Placental pericyte (primary cell): ENCODE data around the gene WDFY4. TPM values are rescaled to one million over a fixed set of nuclear protein-coding genes. Genes with fewer than 3 reads are reported as not detected.

ENCODE experiments used
- small RNA-seq: library from RNA; depleted of rRNA; stranded (forward); fragments of <200 nt; gene quantifications from one replicate; pipeline ENCODE3, GENCODE V24; 2012; ENCODE audit warnings: low replicate concordance
- total RNA-seq: library from RNA; depleted of rRNA; stranded (reverse); fragments of >200 nt; gene quantifications from 2 replicates; pipeline ENCODE4 v1.2.3, GENCODE V29; 2012

Gene WDFY4
- under 0.01 TPM in 1 of 2 replicates, not detected in the other for total RNA-seq

GRCh38 chr10:48684792-48685623 is at the start of gene WDFY4:
TSS of gene WDFY4 (plus strand) at chr10:48684873. CDS start at chr10:48709733, 24,860 bp downstream.

GRCh38 chr10:48939790-48940325 is 255.2 kb downstream of the WDFY4 start, which contains the start of gene LRRC18:
TSS of gene LRRC18 (minus strand) at chr10:48939840. CDS start at chr10:48914155, 25,685 bp downstream.

Small RNAs within 50 kb of the gene (small RNA-seq; reads per million reads assigned to genes)
- not detected for gene MIR4294

Other genes starting within 250 kb of the WDFY4 start
- gene ARHGAP22, start 79.8 kb upstream of the WDFY4 start, total RNA-seq = 7.0 and 140 TPM in 2 replicates